Fibroblast of lung (primary cell): ENCODE measurements around the gene RIF1.

ENCODE experiments used
- CTCF ChIP-seq, 2 donors: IDR thresholded peaks in 1 of 2; conservative IDR thresholded peaks in 1 of 2; 1 replicate in 1 of 2; 2 replicates in 1 of 2; pipeline ENCODE4 v1.5.1; 2011 to 2012; ENCODE audit warnings: low read length in 2 of 2, control low read depth in 1 of 2, inconsistent platforms in 1 of 2, low read depth in 1 of 2, mild to moderate bottlenecking in 1 of 2
- EZH2 ChIP-seq: IDR thresholded peaks from 2 replicates; pipeline ENCODE4 v1.5.1; 2012; ENCODE audit warnings: low read length, control low read depth, mild to moderate bottlenecking; ENCODE audit errors: missing control alignments

GRCh38 chr2:151518802-151519201, 109.1 kb downstream of the RIF1 start:
- TF ChIP-seq CTCF (conservative IDR thresholded peaks at IDR 0.05 in 1 of 2, IDR thresholded peaks at IDR 0.05 in 1 of 2; ENCODE audit: low read depth in 1 of 2, low read length in 2 of 2) (no peak), EZH2 (no peak)
